GM10248 (cell line): ENCODE results near the gene CX3CL1.
"Not testable (repeated sequence)": the region's sequence is repeated elsewhere in the genome, so short reads cannot be mapped to it uniquely, and the experiment has no call there.

Experiments used
- CTCF ChIA-PET: fragments of 300-600 bp; sonication (Branson Sonifier 250); formaldehyde crosslinking; extraction: SDS; loops from one replicate; lab custom pipeline; 2021; ENCODE audit warnings: antibody characterized with exemption; lab: Yijun Ruan, JAX
- POLR2A ChIA-PET: fragments of 350-650 bp; sonication (Branson Sonifier 250); formaldehyde crosslinking; extraction: SDS; loops from one replicate; lab custom pipeline; 2020; ENCODE audit warnings: antibody characterized with exemption; lab: Yijun Ruan, JAX
- DNase-seq: peaks from one replicate; pipeline ENCODE4 v3.0.0; 2012; ENCODE audit errors: extremely low spot score
- TF ChIP-seq, protein P1 (sequence below): IDR thresholded peaks from 2 replicates; pipeline ENCODE4 v1.5.1; 2012; ENCODE audit warnings: mild to moderate bottlenecking, low read depth; ENCODE audit errors: extremely low read depth, missing control alignments, control extremely low read depth

The CX3CL1 gene

DNA sequence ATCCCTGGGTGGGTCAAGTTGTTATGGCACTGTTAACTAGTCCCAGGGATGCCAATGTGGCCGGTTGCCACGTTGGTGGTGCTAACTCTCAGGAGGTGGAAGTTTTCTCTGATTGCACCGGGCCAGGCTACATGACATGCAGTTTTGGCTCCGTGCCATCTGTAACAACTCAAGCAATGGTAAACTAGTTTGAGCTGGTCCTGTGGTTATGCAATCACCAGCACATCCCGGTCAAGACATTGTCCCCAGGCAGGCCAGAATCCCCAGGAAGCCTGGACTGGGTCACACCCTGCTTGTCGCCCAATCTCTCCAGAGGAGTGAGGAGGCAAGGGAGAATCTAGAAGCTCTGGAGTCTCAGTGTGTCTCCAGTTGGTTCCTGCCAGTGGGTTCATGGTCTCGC is 22.2 kb downstream of the CX3CL1 start:
- DNase-seq: no peak
- POLR2A ChIA-PET: no interaction called here
- CTCF ChIA-PET: interaction anchor here (1.2 to 4.2 kb wide), 6 partner anchors 8 to 94 kb away, joined by 4 to 31 read pairs (median 4); partner anchors contain the start of genes CCL17, CIAPIN1 and COQ9
- TF ChIP-seq, protein P1, sequence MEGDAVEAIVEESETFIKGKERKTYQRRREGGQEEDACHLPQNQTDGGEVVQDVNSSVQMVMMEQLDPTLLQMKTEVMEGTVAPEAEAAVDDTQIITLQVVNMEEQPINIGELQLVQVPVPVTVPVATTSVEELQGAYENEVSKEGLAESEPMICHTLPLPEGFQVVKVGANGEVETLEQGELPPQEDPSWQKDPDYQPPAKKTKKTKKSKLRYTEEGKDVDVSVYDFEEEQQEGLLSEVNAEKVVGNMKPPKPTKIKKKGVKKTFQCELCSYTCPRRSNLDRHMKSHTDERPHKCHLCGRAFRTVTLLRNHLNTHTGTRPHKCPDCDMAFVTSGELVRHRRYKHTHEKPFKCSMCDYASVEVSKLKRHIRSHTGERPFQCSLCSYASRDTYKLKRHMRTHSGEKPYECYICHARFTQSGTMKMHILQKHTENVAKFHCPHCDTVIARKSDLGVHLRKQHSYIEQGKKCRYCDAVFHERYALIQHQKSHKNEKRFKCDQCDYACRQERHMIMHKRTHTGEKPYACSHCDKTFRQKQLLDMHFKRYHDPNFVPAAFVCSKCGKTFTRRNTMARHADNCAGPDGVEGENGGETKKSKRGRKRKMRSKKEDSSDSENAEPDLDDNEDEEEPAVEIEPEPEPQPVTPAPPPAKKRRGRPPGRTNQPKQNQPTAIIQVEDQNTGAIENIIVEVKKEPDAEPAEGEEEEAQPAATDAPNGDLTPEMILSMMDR: no peak

DNA sequence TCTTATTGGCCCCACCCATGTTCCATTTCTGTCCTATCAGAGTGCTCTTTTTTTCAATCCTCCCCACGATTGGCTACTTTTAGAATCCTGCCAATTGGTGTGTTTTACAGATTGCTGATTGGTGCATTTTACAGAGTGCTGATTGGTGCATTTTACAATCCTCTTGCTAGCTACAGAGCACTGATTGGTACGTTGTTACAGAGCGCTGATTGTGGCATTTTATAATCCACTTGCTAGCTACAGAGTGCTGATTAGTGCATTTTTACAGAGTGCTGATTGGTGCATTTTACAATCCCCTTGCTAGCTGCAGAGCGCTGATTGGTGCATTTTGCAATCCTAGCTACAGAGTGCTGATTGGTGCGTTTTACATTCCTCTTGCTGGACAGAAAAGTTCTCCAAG is 22.7 kb downstream of the CX3CL1 start:
- CTCF ChIA-PET: interaction anchor here (0.7 to 4.2 kb wide), 9 partner anchors 9 to 96 kb away, joined by 3 to 31 read pairs (median 4); partner anchors contain the start of genes CIAPIN1 and COQ9
- TF ChIP-seq, protein P1: no peak
- POLR2A ChIA-PET: no interaction called here
- DNase-seq: no peak

DNA sequence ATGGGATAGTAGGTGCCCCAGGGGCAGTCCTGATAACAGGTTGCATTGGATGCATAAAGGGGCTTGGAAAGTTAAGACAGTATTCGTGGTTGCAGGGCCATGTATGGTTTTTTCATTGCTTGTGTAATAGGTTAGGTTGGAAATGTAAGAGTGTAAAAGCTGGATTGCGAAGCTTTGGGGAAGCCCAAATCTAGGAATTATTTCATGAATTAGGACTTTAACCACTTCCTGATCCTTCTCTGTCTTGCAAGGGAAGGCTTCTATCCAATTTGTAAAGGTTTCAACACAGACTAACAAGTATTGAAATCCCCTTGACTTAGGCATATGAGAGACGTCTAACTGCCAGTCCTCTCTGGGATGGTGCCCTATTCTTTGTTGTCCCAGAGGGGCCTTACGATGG is 24.5 kb downstream of the CX3CL1 start:
- DNase-seq: no peak
- POLR2A ChIA-PET: no interaction called here
- CTCF ChIA-PET: interaction anchor here (1.6 to 4.2 kb wide), 3 partner anchors 10 to 74 kb away, joined by 3 to 31 read pairs (median 7); no protein-coding TSS in a partner anchor
- TF ChIP-seq, protein P1: no peak

DNA sequence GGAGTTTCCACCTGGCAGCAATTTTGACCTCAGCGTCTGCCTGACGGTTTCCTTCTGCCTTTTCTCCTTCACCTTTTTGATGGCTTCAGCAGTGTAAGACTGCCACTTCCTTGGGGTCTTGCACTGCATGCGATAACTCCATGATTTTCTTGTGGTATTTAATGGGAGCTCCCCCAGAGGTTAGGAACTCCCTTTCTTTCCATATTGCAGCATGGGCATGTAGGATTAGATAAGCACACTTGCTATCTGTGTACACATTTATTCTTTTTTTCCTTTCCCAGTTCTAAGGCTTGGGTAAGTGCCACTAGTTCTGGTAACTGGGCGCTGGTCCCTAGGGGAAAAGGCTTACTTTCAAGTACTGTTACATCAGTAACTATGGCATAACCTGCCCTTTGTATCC is 25.2 kb downstream of the CX3CL1 start:
- DNase-seq, POLR2A ChIA-PET: not testable (repeated sequence)
- CTCF ChIA-PET: interaction anchor here (1.1 to 5.7 kb wide), 5 partner anchors 11 to 28 kb away, joined by 3 to 43 read pairs (median 4); no protein-coding TSS in a partner anchor

DNA sequence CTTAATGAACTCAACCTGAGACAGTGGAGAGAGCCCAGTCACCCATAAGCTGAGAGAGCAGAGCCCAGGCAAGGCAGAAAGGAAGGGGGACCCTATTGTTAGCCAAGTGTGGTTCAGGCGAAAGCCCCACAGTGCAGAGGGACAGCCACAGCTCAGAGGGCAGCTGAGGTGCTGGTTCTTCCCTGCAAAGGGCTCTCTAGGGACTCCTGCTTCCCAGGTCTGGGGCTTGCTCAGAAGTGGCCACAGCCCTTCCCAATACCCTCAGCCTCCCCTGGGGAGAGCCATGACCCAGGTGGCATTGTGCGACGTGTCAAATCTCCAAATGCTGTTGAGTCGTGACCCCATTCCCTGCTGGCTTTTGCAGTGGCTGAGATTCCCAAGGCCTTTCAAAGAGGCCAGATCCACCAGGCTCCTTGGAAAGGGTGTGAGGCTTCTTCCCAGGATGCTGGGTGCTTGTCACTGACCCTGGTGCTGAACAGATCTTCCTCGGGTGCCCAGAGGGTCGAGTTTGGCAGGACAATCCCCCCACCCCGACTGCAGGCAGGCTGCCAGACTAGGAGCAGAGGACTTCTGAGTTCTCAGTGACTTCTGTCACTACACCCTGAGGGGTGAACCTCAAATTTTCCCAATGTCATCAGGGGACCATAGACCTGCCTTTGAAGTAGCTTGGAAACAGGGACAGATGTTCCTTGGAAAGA is 29.8 kb downstream of the CX3CL1 start:
- POLR2A ChIA-PET: interaction anchor here (0.5 to 1.6 kb wide), 3 partner anchors 30 to 455 kb away, joined by 3 to 6 read pairs (median 4); partner anchors contain the start of genes CIAPIN1, COQ9 and CX3CL1
- TF ChIP-seq, protein P1: no peak
- CTCF ChIA-PET: interaction anchor here (0.7 to 5.7 kb wide), 4 partner anchors 16 to 99 kb away, joined by 3 to 43 read pairs (median 6); no protein-coding TSS in a partner anchor
- no peak for DNase-seq

DNA sequence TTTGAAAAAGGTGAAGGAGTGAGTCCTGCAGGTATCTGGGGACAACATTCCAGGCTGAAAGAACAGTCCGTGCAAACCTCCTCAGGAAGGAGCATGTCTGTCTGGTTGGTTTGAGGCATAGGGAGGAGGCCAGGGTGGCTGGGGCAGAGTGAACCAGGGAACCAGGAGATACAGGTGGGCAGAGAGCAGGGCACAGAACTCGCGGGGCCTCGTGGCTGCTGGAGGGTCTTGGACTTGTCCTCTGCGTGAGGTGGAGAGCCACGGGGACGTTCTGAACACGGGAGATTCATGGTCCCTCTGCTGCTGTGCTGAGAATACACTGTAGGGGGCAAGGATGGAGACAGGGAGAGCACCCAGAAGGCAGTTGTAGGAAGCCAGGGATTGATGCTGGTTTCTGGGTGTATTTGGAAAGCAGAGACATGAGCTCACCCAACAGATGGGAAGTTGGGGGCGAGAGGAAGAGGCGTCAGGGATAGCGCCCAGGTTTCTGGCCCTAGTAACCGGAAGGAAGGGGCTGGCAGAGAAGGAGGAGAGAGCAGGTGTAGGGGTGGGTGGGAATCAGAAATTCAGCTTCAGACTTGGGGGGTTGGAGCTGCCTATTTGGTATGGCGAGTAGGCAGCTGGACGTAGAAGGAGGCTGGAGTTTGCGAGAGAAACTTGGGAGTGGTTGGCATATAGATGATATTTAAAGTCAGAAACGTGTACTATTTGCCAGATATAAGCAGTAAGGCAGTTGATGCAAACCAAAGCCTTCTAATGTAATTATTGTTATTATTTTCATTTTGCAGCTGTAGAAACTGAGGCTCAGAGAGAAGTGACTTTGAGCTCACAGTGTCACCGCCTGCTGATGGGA is 31.9 kb downstream of the CX3CL1 start, which contains the start of gene CCL17:
CCL17 (plus strand) TSS at position 803 of the 853 bp plus-strand sequence. CDS start 9,166 bp downstream, outside the sequence.
- TF ChIP-seq, protein P1: no peak
- CTCF ChIA-PET: interaction anchor here (1.0 to 4.0 kb wide), 6 partner anchors 9 to 104 kb away, joined by 3 to 57 read pairs (median 5); no protein-coding TSS in a partner anchor
- POLR2A ChIA-PET: no interaction called here
- no peak for DNase-seq
